Chondrocyte (in vitro differentiated cells): ENCODE data around the gene ATF1. TPM values are rescaled to one million over a fixed set of nuclear protein-coding genes. Genes with fewer than 3 reads are reported as not detected.

Source experiments
- DNase-seq: peaks from one replicate; pipeline ENCODE4 v3.0.0; 2021; ENCODE audit warnings: mixed read lengths, low spot score
- H3K27ac Mint-ChIP-seq: one replicate; pipeline ENCODE4 v1.8.0; 2021; ENCODE audit warnings: mild to moderate bottlenecking, moderate library complexity, mixed read lengths; ENCODE audit not compliant: unreplicated experiment
- H3K27me3 Mint-ChIP-seq: 2 replicates; pipeline ENCODE4 v1.8.0; 2021; ENCODE audit warnings: low read depth, mixed read lengths
- H3K36me3 Mint-ChIP-seq: 2 replicates; pipeline ENCODE4 v1.8.0; 2021; ENCODE audit warnings: low read depth, mixed read lengths
- H3K4me1 Mint-ChIP-seq: 2 replicates; pipeline ENCODE4 v1.8.0; 2021; ENCODE audit warnings: low read depth, mild to moderate bottlenecking, mixed read lengths
- H3K4me3 Mint-ChIP-seq: one replicate; pipeline ENCODE4 v1.8.0; 2021; ENCODE audit warnings: mild to moderate bottlenecking, moderate library complexity, mixed read lengths; ENCODE audit not compliant: unreplicated experiment
- H3K9me3 Mint-ChIP-seq: 2 replicates; pipeline ENCODE4 v1.8.0; 2021; ENCODE audit warnings: low read depth, mixed read lengths
- CTCF ChIP-seq: fragments of 200-600 bp; sonication (generic); IDR thresholded peaks from 2 replicates; pipeline ENCODE4 v1.5.0; 2021; ENCODE audit warnings: antibody characterized with exemption, mild to moderate bottlenecking, moderate library complexity
- total RNA-seq: library from RNA; stranded (reverse); gene quantifications from 3 replicates; pipeline ENCODE4 v1.2.1, GENCODE V29; 2021

The ATF1 gene
- total RNA-seq, 1 donor from 2014 or later: 22.6 TPM

- Mint-ChIP-seq H3K9me3 (no peaks in the 10 kb centered on the region), H3K27ac (no peak overlapping the region), H3K27me3 (no peaks in the 10 kb centered on the region), H3K36me3 (peaks cover 44% of the 10 kb centered on the region), H3K4me3 (no peak overlapping the region), H3K4me1 (no peaks in the 10 kb centered on the region)
- TF ChIP-seq CTCF: no peak
- no peak for DNase-seq
Measured at GRCh38 chr12:50742776-50743175, 21.1 kb upstream of the ATF1 start.

- no peak overlapping the region for H3K4me3 Mint-ChIP-seq
- no peak overlapping the region for H3K27ac Mint-ChIP-seq
- no peaks in the 10 kb centered on the region for H3K9me3 Mint-ChIP-seq
- no peaks in the 10 kb centered on the region for H3K4me1 Mint-ChIP-seq
- no peak for TF ChIP-seq CTCF
- DNase-seq: no peak
- peaks cover 33% of the 10 kb centered on the region for H3K36me3 Mint-ChIP-seq
- no peaks in the 10 kb centered on the region for H3K27me3 Mint-ChIP-seq
Measured at GRCh38 chr12:50745861-50746260, 18.0 kb upstream of the ATF1 start.

GRCh38 chr12:50746431-50746830, 17.5 kb upstream of the ATF1 start:
- Mint-ChIP-seq H3K4me3 (no peak overlapping the region), H3K9me3 (no peaks in the 10 kb centered on the region), H3K4me1 (no peaks in the 10 kb centered on the region), H3K36me3 (peaks cover 27% of the 10 kb centered on the region), H3K27me3 (no peaks in the 10 kb centered on the region), H3K27ac (no peak overlapping the region)
- no peak for DNase-seq
- TF ChIP-seq CTCF: no peak

- TF ChIP-seq CTCF: no peak
- Mint-ChIP-seq H3K9me3 (no peaks in the 10 kb centered on the region), H3K27ac (no peak overlapping the region), H3K27me3 (no peaks in the 10 kb centered on the region), H3K4me3 (no peak overlapping the region), H3K36me3 (peaks cover 22% of the 10 kb centered on the region), H3K4me1 (peaks cover 8% of the 10 kb centered on the region)
- no peak for DNase-seq
Measured at GRCh38 chr12:50747817-50748216, 16.1 kb upstream of the ATF1 start.

- DNase-seq: no peak
- Mint-ChIP-seq H3K4me1 (peaks cover 8% of the 10 kb centered on the region), H3K9me3 (no peaks in the 10 kb centered on the region), H3K27me3 (no peaks in the 10 kb centered on the region), H3K4me3 (no peak overlapping the region), H3K36me3 (peaks cover 16% of the 10 kb centered on the region), H3K27ac (no peak overlapping the region)
- TF ChIP-seq CTCF: no peak
Measured at GRCh38 chr12:50749459-50749882, 14.4 kb upstream of the ATF1 start.
